Myocyte (in vitro differentiated cells): ENCODE data around the gene CHST14. TPM values are rescaled to one million over a fixed set of nuclear protein-coding genes. Genes with fewer than 3 reads are reported as not detected.

Experiments
- DNase-seq: peaks from one replicate; pipeline ENCODE4 v3.0.0-alpha.2; 2012; ENCODE audit warnings: low read depth
- total RNA-seq: library from RNA; depleted of rRNA; stranded (reverse); fragments of >200 nt; gene quantifications from 2 replicates; pipeline ENCODE4 v1.2.3, GENCODE V29; 2014

The CHST14 gene
- total RNA-seq, 1 donor from 2014 or later, result 14.5 TPM

DNA sequence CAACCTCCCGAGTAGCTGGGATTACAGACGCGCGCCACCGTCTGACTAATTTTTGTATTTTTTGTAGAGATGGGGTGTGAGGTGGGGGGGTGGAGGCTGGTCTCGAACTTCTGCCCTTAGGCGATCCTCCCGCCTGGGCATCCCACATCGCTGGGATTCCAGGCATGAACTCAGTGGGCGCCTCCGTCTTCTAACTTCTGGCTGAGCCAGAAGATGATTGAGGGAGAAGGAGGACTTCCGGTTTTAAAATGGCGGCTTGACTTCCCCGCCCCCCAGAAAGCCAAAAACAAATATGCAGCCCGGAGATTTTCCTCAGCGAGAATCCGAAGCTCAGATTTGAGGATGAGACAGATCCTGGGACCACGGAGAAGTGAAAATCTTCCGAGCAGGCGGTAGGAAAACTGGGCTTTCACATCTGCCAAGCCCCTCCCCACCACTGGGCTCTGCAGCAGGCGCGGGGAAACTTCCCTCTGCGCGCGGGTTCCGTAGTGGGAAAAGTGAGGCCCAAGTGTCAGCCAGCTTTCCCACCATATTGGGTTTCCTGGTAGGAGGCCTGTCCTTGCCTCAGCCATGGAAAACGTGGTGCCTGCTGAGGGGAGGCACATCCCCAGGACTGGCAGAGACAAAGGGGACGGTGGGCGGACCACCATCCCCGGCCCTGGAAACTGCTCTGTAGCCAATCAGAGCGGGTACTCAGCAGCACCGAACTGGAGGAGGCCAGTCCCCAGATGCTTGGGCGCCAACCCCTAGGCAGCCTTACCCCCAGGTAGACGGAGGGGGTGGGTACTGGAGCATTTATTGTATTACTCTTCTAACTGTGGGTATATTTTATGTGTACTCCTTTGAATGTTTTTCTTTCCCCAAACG is 17.3 kb downstream of the CHST14 start:
- DNase-seq, result no peak

DNA sequence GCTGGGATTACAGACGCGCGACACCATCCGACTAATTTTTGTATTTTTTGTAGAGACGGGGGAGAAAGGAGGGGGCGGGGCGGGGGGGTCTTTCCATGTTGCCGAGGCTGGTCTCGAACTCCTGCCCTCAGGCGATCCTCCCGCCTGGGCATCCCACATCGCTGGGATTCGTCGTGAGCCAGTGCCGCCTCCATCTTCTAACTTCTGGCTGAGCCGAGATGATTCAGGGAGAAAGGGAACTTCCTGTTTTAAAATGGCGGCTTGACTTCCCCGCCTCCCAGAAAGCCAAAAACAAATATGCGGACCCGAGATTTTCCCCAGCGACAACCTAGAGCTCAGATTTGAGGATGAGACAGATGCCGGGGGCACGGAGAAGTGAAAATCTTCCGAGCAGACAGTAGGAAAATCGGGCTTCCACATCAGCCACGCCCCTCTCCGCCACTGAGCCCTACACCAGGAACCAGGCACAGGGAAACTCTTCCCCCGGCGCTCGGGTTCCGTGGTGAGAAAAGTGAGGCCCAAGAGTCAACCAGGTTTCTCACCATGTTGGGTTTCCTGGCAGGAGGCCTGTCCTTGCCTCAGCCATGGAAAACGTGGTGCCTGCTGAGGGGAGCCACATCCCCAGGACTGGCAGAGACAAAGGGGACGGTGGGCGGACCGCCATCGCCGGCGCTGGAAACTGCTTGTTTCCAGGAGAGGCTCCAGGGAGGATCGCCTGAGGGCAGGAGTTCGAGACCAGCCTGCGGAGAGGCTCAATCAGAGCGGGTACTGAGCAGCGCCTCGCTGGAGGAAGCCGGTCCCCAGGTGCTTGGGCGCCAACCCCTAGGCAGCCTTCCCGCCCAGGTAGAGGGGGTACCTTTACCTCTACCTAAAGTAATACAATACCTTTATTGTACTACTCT is 18.7 kb downstream of the CHST14 start:
- DNase-seq, result no peak

DNA sequence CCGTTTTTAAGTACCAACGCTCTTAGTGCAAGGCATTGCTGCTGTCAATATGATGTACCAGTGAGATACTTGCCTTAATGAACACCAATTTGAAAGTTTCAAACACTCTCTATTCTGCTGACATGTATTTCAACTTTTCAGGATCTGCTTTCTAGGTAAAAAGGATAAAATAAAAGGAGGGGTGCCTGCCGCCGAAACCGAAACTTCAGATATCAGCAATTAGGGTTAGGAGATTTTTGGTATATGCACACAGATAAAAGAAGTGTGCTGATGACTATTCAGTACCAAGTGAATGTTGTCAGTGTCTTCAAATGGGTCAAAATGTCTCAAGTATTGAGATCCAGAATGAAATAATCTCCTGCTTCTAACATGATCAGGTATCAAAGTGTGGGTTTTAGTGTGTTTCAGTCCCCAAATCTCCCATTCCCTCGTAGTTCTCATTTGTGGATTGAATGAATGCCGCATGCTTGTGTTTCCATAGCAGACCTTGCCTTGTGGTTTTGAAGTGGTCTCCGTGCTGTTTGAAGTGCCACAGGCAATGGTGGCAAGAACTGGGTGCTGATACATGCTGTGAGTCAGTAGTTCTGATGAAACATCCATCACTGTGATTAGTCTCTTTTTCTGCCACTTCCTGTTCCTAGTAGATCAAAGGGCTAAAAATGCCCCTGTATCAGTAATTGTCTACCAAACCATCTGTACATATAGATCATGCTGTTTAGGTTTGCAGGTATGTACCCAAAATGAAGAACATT is 22.5 kb downstream of the CHST14 start:
- DNase-seq, result no peak

DNA sequence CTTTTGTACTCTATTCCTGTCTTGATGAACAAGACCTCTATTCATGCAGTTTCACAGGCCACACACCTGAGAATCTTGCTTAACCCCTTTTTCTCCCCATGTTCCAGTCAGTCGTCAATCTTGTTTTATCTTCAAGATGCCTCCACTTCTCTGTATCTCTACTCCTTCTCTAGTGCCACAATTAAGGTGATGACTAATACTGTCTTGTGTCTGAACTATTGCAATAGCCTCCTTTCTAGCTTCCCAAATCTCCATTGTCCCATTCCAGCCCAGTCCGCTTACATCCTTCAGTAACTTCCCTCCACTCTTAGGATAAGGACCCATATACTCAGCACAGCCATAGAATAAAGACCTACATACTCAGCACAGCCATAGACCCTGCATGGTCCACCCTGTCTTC is 24.7 kb downstream of the CHST14 start:
- no peak for DNase-seq

DNA sequence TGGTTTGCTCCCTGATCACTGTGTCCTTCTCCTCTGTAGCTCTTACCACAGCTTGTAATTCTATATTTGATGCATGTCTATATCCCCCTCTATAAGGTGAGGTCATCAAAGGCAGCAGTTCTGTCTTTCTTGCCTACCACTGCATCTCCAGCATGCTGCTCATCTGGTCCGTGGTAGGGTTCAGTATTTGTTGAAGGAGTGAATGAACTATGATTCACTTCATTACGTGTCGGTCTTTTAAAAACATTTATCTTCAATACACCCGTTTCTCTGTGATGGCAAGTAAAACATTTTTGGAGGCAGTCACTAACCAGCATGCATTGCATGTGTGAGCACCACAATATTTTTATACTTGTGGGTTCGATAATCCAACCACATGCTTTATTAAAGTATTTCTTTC is 27.6 kb downstream of the CHST14 start:
- DNase-seq, result peak; percentile 33

DNA sequence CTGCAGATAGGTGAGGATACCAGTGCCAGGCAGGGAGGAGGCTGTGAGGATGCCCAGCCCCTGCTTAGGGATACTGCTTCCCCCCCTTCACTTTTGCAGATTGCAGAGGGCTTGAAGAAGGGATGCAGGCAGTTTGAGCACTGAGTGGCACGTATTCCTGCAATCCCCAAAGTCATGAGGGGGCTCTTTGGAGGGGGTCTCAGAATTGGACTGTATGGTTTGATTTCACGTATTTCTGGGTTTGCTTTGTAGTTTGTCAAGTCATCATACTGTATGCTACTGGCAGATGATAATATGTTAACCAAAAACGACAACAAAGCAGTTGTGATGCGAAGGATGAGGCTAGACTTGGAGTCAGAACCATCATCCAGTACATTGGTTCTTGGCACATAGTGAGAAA is 28.1 kb downstream of the CHST14 start:
- DNase-seq, result no peak

DNA sequence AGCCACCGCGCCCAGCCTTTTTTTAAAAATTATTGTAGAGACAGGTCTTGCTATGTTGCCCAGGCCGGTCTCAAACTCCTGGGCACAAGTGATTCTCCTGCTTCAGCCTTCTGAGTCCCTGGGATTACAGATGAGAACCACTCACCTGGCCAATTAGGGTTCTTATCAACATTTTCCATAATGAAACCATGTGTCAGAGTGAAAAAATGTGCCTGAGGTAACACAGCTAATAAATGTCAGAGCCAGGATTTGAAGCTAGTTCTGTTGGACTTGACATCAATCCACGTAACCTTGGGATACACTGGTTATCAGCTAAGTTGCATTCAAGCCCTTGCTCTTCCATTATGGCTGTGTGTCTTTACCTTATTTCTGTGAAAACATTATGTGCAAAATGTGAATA is 29.1 kb downstream of the CHST14 start:
- DNase-seq, result no peak

DNA sequence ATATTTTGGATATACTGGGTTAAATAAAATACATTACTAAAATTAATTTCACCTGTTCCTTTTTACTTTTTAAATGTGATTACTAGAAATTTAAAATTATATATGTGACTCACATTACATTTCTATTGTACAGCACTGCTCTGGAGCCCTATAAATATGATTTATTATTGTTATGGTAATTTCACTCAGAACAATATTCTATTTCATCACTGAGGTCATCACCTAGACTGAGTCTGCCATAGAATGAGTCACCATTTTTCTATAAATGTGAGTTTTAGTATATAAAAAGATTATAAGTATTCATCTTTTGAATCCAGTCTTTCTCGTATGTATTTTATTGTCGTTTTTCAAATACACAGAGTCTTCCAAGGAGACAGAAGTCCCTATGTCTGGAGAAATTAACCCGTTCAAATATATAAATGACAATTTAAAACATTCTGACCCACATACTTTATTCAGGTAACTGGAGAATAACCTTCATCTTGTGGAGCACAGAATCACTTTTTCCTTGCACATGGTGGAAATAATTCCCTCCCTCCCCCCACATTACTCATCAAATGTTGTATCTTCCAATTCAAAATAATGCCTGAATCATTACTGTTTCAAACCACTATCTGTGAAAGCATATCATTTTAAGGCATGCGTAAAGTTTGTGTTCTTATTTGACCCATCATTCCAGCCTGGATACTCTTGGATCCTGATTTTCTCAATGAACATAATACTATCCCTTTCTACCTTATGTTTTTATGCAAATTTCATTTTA is 30.0 kb downstream of the CHST14 start:
- no peak for DNase-seq

DNA sequence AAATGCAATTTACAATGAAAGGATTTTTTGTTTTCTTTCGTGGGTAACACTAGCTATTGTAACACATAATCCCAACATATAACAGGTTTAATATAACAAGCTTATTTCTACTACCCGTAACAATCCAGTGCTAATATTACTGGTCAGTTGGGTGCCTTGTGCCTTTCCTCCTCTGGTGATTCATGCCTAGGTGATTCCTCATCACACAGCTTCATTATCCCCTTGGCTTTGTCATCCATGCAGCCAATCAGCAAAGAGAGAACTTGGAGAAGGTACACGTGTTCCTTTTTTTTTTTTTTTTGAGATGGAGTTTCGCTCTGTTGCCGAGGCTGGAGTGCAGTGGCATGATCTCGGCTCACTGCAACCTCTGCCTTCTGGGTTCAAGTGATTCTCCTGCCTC is 30.7 kb downstream of the CHST14 start:
- no peak for DNase-seq

DNA sequence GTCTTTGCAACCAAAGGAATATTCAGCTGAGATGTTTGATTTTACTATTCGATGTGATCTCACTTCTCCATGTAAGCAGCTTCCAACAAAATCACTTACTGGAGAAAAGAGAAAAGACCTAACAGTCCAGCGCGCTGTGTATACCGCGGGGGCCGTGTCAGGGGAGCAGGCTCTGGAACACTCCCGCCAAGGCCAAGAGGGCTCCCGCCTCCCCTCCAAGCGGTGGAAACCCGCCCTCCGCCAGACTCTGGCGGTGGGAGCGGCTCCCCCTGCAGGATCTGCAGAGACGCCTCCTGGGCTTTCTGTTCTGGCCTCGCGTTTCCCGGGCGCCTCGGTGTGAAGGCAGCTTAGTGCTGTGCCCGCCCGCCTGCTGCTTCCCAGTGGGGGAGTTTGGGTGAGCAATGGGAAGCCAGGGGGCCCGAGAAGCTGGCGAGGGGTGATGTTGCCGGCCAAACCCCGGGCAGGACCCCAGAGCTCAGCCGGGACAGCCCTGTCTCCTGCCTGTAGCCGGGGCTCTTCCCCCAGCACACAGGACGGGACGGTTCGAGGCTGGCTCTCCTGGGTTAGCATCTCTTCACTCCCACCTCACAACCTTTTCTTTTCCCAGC is 36.3 kb downstream of the CHST14 start:
- peak; percentile 74 for DNase-seq

DNA sequence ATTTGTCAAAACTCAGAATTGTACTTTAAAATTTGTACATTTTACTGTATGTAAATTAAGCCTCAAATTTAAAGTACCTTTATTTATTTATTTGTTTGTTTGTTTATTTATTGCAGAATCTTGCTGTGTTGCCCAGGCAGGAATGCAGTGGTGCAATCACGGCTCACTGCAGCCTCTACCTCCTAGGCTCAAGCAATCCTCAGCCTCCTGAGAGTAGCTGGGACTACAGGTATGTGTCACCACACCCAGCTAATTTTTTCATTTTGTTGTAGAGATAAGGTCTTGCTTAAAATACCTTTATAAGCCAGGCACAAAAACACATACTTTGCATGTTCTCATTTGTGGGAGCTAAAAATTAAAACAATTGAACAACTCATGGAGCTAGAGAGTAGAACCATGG is 37.4 kb downstream of the CHST14 start:
- DNase-seq, result no peak

DNA sequence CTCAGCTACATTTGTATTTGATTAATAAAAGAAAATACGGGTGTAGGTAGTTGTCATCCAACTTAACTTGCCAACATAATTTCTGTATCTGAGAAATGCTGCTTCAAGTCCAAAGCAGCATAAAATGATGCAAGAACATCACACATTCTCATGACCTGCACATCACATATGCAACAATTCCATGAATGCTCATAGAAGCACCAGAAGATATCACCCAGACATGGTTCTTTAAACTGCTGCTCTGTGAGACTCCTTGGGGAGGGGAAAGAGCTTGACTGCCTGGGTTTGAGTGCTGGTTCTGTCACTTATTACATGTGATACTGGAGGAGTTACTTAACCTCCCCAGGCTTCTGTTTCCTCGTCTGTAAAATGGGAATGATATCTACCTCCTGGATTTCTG is 39.4 kb downstream of the CHST14 start:
- DNase-seq, result no peak

DNA sequence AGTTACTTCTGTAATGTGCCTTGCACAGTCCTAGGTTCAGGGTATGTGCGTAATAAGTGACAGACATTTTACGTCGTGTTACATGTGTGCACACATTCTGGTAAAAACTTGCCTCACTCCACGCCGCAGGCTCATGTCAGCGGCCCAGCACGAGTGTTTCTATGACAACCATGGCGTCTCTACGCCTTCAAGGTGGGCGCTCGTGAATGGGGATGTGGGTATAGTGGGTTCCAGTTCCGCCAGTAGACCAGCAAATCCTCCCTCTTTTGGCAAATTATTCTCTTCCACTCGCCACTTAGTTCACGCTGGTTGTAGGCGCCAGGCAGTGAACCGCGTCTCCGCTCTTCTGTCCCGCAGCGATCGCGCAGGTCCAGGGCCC is 40.3 kb downstream of the CHST14 start:
- DNase-seq, result no peak

DNA sequence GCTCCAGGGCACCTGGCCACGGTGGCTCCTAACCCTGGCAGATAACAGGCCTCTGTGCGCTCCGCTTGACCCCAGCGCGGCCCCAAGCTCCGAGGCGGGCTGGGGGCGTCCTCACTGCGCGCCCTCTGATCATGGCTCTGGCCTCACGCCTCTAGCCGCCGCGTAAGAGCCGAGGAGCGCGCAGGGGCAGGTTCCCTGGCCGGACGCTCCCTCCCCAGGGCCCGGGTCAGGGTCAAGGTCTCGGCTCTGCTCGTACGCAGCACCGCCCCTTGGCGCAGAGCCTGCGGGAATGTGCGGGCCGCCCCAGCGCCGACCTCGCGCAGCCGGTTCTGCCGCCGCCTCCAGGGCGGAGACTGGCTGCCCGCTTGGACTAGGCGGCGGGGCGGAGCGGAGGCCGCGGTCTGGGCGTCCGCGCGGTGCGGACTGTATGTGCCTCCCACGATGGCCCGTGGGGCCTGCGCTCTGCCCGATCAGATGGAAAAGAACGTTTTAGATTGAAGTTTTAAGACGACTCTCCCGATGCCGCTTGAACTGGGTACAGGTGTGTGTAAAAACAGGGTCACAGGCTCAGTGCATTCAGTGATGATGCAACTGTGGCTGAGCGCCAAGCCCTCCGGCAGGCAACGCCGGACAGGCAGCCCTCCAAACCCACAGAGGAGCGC is 40.8 kb downstream of the CHST14 start:
- peak; percentile 47 for DNase-seq

DNA sequence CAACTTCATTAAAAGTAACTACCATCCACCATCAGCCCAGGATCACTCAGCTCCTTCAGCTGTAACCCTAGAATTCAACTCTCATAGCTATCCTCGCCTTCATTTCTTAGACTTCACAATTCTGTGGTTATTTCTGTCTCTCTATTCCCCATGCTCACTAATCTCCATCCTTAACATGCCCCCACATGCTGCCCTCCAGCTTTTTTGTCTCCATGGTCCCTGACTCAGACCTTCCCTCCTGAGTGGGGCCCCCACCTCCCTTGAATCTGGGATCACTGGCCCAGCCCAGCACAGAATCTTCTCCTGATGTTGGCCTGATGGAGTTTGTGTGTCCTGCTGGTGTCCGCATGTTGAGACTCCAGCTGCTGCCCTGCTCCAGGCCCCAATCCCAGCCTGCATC is 41.7 kb downstream of the CHST14 start:
- no peak for DNase-seq

DNA sequence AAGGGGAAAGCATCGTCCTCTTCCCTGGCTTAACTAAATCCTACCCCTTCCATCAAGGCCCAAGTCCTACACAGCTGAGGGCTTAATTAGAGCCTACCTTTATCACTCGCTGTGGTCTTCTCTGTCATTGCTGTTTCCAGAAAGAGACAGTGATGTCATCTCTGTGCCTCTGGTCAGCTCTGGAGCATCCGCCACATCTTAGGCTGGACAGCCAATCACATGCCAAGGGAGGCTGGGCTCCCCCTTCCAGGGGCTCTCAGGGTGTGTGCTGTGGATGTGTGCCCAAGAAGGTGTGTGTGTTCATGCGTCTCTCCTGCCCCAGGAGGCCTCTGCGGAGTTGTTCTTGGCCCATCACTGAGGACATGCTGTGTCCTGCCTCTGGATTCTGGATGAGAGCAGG is 42.8 kb downstream of the CHST14 start:
- no peak for DNase-seq

DNA sequence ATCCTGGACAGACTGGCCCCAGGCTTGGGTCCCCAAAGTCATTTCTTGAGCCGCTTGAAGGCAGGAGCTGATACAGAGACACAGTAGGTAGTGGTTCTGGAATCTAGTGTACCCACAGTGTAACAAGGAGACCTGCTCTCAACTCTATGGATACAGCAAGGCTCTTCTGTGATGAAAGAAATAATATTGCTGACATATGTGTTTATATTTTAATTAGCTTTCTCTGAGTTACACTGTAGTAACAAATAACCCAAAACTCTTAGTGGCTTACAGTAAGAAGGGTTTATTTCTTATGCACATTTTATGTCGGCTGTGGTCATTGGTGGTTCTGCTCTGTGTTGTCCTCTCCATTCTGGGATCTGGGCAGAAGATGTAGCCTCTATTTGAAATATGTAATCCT is 45.5 kb downstream of the CHST14 start:
- no peak for DNase-seq
